MG63 (cell line): Measurements from ENCODE around the gene SMCO4. TPM values are rescaled to one million over a fixed set of nuclear protein-coding genes. Genes with fewer than 3 reads are reported as not detected.
"Not testable (repeated sequence)": the region's sequence is repeated elsewhere in the genome, so short reads cannot be mapped to it uniquely, and the experiment has no call there.

ENCODE experiments used
- DNase-seq: peaks from one replicate; pipeline ENCODE4 v3.0.0-alpha.2; 2020
- H3K27me3 ChIP-seq: fragments of 250-450 bp; sonication (Bioruptor Pico); 2 replicates; pipeline ENCODE4 v1.5.1; 2020; ENCODE audit warnings: mild to moderate bottlenecking, moderate library complexity
- H3K36me3 ChIP-seq: fragments of 250-450 bp; sonication (Bioruptor Pico); 2 replicates; pipeline ENCODE4 v1.5.1; 2020; ENCODE audit warnings: mild to moderate bottlenecking, moderate library complexity
- H3K4me3 ChIP-seq: fragments of 250-450 bp; sonication (Bioruptor Pico); 2 replicates; pipeline ENCODE4 v1.5.1; 2020; ENCODE audit warnings: mild to moderate bottlenecking, moderate library complexity
- H3K9me3 ChIP-seq: fragments of 250-450 bp; sonication (Bioruptor Pico); 2 replicates; pipeline ENCODE4 v1.5.1; 2020; ENCODE audit warnings: mild to moderate bottlenecking, moderate library complexity
- total RNA-seq: library from RNA; depleted of rRNA; stranded (reverse); fragments of >200 nt; shearing (Covaris generic); gene quantifications from 2 replicates; pipeline ENCODE4 v1.2.3, GENCODE V29; 2014; ENCODE audit warnings: low replicate concordance; rRNA removed

Gene SMCO4
- total RNA-seq, 1 experiment from 2014 or later = 20.5 TPM

DNA sequence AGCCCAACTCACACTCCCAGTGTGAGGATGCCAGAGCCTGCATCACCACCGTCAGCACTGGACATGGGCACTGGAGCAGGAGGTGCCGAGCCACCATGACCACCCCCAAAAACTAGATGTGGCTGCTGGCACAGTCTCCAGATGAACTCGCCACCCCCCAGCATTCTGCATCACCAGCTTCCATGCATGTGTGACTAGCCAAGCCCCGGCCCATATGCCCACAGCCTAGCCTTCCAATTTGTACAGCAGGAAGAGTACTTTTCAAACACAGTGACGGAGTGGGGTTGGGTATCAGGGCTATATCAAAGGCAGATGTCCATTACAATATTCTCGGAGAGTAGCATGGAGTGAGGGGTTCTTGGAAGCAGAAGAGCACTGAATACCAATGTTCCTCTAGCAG lies 62.9 kb downstream of the SMCO4 start:
- Histone ChIP-seq H3K9me3 (no peaks in the 10 kb centered on the region), H3K27me3 (no peaks in the 10 kb centered on the region), H3K36me3 (no peaks in the 10 kb centered on the region), H3K4me3 (no peak overlapping the region)
- no peak for DNase-seq

DNA sequence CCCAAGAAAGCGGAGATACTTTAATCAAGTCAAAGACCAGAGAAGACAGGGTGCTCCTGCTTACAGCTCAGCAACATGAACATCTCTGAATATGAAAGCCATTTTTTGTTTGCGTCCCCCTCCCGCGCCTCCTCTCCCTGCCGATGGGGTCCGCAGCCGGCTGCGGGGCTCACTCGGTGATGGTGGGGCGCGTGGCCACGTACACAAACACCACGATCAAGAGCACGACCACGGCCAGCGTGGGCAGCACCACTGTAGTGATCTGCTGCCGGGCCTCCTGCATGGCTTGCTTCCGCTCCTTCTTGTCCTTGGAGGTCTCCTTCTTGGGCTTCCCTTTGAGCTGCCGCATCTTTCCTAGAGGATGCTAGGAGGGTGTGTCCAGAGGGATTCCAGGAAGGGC lies 64.3 kb downstream of the SMCO4 start:
- H3K36me3 ChIP-seq = no peaks in the 10 kb centered on the region
- no peak for DNase-seq
- no peak overlapping the region for H3K4me3 ChIP-seq
- no peaks in the 10 kb centered on the region for H3K27me3 ChIP-seq
- no peaks in the 10 kb centered on the region for H3K9me3 ChIP-seq

DNA sequence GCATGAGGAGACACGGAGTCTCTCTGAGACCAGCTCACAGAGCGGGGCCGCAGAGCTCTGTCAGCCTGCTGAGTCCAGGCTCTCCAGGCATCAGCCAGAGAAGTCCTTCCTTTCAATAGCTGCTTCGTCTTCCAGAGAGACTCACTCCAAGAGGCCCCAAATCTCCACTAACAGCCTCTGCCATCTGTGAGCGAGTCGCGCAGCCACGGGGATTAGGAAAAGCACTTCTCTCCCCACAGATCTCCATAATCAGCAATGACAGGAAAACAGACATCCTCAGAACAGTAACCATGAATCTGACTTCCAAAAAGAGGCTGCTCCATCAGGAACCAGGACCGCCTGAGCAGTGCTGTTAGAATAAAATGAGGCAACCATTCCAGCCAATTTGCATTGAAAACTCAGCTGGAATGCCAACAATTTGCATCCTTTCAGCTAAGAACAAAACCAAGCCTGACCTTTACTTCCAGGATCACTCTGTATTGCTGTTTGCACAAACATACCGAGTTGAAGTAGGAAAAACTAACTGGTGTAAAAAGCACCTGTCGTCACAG lies 65.4 kb downstream of the SMCO4 start:
- H3K36me3 ChIP-seq = no peaks in the 10 kb centered on the region
- peak; percentile 27 for DNase-seq
- H3K9me3 ChIP-seq = no peaks in the 10 kb centered on the region
- no peak overlapping the region for H3K4me3 ChIP-seq
- H3K27me3 ChIP-seq = no peaks in the 10 kb centered on the region

DNA sequence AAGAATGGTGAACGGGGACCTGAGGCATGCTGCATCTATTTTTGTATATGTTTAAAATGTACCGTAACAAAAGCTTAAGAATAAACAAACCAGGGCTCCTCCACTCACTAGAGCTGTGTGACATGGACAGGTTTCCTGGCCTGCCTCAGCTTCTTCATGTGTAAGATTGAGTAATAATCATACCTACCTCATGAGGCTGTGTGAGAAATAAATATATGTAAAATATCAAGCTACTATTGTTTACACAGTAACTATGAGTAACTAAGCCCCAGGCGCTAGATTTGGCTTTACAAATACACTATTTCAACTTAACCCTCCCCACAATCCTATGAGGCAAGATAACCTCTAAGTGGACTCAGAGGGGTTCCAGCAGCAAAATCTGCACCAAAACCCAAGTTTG lies 66.4 kb downstream of the SMCO4 start:
- no peaks in the 10 kb centered on the region for H3K36me3 ChIP-seq
- no peak overlapping the region for H3K4me3 ChIP-seq
- H3K27me3 ChIP-seq = no peaks in the 10 kb centered on the region
- DNase-seq = peak; percentile 72
- no peaks in the 10 kb centered on the region for H3K9me3 ChIP-seq

DNA sequence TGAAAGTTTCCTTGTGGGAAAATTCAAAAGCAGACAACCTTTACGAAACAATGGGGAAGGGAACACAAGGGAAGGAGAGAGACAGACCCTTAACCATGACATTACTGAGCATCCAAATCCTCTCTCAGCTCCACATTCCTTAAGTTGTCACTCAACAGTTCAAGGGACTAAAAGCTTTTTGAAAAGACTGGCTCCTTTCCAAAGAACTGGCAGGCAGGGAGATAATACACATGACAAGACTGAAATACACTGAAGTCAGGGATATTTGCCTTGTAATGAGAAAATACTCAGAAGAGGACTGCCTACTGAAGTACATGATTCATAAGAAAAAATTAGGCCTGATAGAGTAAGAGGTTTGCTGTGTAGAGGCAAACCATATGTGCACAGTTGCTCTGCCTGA lies 69.1 kb downstream of the SMCO4 start:
- no peaks in the 10 kb centered on the region for H3K36me3 ChIP-seq
- H3K4me3 ChIP-seq = no peak overlapping the region
- DNase-seq = no peak
- H3K27me3 ChIP-seq = no peaks in the 10 kb centered on the region
- no peaks in the 10 kb centered on the region for H3K9me3 ChIP-seq

DNA sequence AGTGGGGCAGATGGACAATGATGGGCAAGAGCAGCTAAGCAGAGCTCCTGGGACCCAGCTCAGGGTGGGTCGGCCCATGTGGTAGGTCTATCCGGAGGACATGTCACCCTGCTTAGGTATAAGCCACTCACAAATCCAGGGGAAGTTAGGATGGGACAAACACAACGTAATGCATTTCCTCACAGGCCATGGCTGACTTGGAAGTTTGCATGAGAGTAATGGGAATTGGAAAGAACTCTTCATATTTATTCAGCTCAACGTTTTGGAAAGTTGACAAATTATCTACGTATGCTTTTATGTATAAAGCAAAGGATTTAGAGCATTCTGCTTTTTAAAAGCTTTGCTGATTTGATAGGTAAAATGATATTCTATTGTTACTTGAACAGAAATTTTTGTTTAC lies 74.9 kb downstream of the SMCO4 start:
- Histone ChIP-seq H3K27me3 (no peaks in the 10 kb centered on the region), H3K36me3 (no peaks in the 10 kb centered on the region), H3K4me3 (no peak overlapping the region), H3K9me3 (no peaks in the 10 kb centered on the region)
- DNase-seq = no peak

DNA sequence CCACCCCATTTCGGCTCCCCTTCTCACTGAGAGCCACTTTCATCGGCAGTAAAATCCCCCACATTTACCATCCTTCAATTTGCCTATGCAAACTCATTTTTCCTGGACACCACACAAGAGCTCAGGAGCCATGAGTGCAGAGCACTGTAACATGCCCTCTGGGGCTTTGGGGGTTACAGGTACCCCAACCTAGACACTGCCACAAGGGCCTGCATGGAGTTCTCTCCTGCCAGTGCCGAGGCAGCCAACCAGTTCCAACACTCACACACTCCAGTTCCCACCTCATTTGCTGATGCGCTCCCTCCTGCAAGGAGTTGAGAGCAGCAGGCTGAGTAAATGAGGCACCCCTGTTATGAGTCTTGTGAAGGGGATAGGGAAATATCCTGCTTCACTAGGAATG lies 76.1 kb downstream of the SMCO4 start:
- no peaks in the 10 kb centered on the region for H3K27me3 ChIP-seq
- H3K4me3 ChIP-seq = no peak overlapping the region
- DNase-seq = no peak
- H3K9me3 ChIP-seq = no peaks in the 10 kb centered on the region
- no peaks in the 10 kb centered on the region for H3K36me3 ChIP-seq

DNA sequence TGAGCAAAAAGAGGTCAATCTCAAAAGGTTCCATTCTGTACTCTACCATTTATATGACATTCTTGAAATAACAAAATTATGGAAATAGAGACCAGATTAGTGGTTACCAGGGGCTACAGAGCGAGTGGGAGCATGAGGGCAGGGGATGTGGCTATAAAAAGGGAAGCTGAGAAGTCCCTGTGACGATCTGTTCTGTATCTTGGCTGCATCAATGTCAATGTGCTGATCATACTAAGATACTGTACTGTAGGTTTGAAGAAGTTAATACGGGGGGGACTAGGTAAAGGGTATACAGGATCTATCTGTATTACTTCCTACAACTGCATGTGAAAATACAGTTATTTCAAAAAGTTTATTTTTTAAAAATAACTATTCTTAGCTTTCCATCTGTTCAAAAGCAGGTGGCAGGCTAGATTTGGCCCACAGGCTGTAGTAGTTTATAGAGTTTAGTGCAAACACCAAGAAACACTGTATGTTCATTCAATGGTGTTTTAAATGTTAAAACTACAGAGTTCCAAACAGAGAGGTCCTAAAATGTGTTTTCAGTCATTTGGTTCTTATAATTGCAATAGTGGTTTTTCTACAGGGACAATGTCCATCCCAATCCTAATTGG lies 78.2 kb downstream of the SMCO4 start:
- Histone ChIP-seq H3K27me3 (no peaks in the 10 kb centered on the region), H3K36me3 (no peaks in the 10 kb centered on the region), H3K9me3 (no peaks in the 10 kb centered on the region), H3K4me3 (no peak overlapping the region)
- no peak for DNase-seq

DNA sequence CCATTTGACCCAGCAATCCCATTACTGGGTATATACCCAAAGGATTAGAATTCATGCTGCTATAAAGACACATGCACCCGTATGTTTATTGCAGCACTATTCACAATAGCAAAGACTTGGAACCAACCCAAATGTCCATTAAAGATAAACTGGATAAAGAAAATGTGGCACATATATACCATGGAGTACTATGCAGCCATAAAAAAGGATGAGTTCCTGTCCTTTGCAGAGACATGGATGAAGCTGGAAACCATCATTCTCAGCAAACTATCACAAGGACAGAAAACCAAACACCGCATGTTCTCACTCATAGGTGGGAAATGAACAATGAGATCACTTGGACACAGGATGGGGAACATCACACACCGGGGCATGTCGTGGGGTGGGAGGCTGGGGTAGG lies 79.5 kb downstream of the SMCO4 start:
- not testable (repeated sequence) for H3K4me3 ChIP-seq, DNase-seq, H3K9me3 ChIP-seq

DNA sequence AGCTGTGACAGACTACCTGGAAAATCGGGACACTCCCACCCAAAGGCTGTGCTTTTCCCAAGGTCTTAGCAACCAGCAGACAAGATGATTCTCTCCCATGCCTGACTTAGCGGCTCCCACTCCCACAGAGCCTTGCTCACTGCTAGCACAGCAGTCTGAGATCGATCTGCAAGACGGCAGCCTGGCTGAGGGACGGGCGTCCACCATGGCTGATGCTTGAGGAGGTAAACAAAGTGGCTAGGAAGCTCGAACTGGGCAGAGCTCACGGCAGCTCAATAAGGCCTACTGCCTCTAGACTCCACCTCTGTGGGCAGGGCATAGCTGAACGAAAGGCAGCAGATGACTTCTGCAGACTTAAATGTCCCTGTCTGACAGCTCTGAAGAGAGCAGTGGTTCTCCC lies 84.9 kb downstream of the SMCO4 start:
- Histone ChIP-seq H3K4me3 (no peak overlapping the region), H3K9me3 (no peaks in the 10 kb centered on the region), H3K36me3 (no peaks in the 10 kb centered on the region), H3K27me3 (no peaks in the 10 kb centered on the region)
- no peak for DNase-seq

More for the DNA sequence above, 79.5 kb downstream of the SMCO4 start:
- not testable (repeated sequence) for H3K36me3 ChIP-seq, H3K27me3 ChIP-seq

DNA sequence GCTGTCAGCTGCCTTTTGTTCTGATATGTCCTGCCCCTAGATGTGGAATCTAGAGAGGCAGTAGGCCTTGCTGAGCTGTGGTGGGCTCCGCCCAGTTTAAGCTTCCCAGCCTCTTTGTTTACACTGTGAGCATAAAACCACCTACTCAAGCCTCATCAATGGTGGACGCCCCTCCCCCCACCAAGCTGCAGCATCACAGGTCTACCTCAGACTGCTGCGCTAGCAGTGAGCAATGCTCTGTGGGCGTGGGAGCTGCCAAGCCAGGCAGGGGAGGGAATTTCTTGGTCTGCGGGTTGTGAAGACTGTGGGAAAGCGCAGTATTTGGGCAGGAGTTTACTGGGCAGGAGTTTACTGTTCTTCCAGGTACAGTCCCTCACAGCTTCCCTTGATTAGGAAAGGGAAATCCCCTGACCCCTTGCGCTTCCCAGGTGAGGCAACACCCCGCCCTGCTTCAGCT lies 98.5 kb downstream of the SMCO4 start:
- Histone ChIP-seq H3K4me3 (no peak overlapping the region), H3K27me3 (no peaks in the 10 kb centered on the region), H3K36me3 (no peaks in the 10 kb centered on the region), H3K9me3 (no peaks in the 10 kb centered on the region)
- DNase-seq = no peak

DNA sequence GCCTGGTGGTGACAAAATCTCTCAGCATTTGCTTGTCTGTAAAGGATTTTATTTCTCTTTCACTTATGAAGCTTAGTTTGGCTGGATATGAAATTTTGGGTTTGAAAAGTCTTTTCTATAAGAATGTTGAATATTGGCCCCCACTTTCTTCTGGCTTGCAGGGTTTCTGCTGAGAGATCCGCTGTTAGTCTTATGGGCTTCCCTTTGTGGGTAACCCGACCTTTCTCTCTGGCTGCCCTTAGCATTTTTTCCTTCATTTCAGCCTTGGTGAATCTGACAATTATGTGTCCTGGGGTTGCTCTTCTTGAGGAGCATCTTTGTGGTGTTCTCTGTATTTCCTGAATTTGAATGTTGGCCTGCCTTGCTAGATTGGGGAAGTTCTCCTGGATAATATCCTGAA lies 100.0 kb downstream of the SMCO4 start:
- not testable (repeated sequence) for H3K4me3 ChIP-seq, DNase-seq, H3K9me3 ChIP-seq, H3K36me3 ChIP-seq, H3K27me3 ChIP-seq

DNA sequence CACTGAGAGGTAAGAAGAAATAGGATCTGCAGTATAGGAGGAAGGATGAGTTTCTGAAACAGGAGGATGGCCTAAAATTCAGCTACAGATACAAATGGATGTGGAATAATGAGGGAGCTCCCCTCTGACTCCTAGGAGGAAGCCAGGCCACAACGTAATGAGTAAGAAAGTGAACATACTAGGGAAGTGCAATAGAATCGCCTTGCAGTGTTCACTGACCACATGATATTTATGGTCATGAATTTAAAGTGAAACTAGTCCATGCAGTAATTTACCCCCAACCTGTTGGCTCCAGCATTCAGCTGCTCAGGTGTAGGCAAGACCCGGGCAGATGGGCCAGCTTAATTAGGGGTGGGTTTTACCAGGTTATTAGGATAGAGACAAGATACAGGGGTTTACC lies 110.9 kb downstream of the SMCO4 start:
- Histone ChIP-seq H3K4me3 (no peak overlapping the region), H3K27me3 (no peaks in the 10 kb centered on the region), H3K36me3 (no peaks in the 10 kb centered on the region), H3K9me3 (no peaks in the 10 kb centered on the region)
- no peak for DNase-seq

Other genes starting within 250 kb of the SMCO4 start
- gene DEUP1, start 212.6 kb downstream of the SMCO4 start, total RNA-seq = not detected in 2 replicates
- gene CEP295, start 118.3 kb upstream of the SMCO4 start, total RNA-seq = 4.4 and 5.1 TPM in 2 replicates
- gene TAF1D, start 198.1 kb upstream of the SMCO4 start, total RNA-seq = 92.0 and 171 TPM in 2 replicates
- 19.3 and 31.7 TPM in 2 replicates for gene C11orf54, start 198.3 kb upstream of the SMCO4 start, total RNA-seq
- 27.1 and 33.3 TPM in 2 replicates for gene MED17, start 240.9 kb upstream of the SMCO4 start, total RNA-seq